Measurements from ENCODE around the gene TNS3. TPM values are rescaled to one million over a fixed set of nuclear protein-coding genes. Genes with fewer than 3 reads are reported as not detected.
"Not testable (repeated sequence)": the region's sequence is repeated elsewhere in the genome, so short reads cannot be mapped to it uniquely, and the experiment has no call there.

TNS3 gene
- total and polyA plus RNA-seq, 2 donors (not counting 1 experiment from before 2014, with no cell fraction given): 11.4 to 77.5 TPM

DNA sequence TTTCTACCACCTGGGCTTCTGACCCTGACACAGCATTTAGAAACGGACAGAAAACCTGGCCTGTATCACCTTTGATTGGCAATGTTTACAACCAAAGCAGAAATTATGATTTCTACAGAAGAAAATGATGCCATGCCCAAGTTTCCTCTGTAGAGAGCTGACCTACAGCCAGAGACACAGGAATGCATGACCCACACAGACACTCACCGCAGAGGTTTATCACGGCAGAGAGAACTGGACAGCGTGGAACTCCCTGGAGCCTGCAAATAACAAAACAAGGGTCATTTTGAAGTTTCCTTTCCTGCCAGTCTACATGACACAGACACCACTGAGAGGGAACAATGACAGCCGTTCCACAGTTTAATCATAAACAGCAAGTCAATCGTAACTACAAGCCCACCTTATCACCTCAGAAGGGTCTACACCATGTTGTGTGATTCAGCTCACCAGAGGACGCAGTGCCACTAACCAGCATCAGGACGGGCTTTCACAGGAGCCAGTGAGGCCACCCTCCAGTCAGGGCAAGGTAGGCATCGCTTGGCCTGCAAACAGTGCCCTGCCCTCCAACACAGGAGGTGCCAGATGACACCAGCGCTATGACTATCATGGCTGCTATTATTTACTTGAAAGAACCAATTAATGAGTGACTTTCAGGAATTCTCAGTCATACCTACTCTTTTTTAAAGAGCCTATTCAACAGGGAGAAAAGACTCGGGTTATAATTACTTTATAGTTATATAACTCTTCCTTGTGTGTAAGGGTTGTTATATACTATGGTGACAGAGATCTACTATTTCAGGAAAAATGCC is 139.9 kb downstream of the TNS3 start:
- Histone ChIP-seq H3K27me3 (replicated peaks in 1 of 4; ENCODE audit: control extremely low read depth in 1 of 4, control insufficient read depth in 3 of 4, insufficient read depth in 4 of 4, low read length in 3 of 4) (no peaks in the 10 kb centered on the region), H3K79me2 (ENCODE audit: control insufficient read depth, insufficient read depth, low read length) (peaks cover 2% of the 10 kb centered on the region), H3K9me3 (ENCODE audit: control extremely low read depth in 1 of 3, control insufficient read depth in 2 of 3, insufficient read depth in 1 of 3, low read length in 2 of 3) (no peaks in the 10 kb centered on the region), H3K36me3 (replicated peaks in 1 of 2; ENCODE audit: control extremely low read depth in 1 of 2, control insufficient read depth in 1 of 2, extremely low read depth in 1 of 2, insufficient read depth in 2 of 2, low read length in 1 of 2) (peaks cover 0 to 22% of the 10 kb centered on the region in 2 experiments), H3K4me1 (ENCODE audit: control insufficient read depth in 2 of 2, insufficient read depth in 2 of 2, low read length in 2 of 2) (peaks cover 0 to 5% of the 10 kb centered on the region in 2 donors), H3K9ac (ENCODE audit: low read length) (no peak overlapping the region), H2AFZ (ENCODE audit: insufficient read depth, low read depth, low read length, poor library complexity, severe bottlenecking) (no peak overlapping the region), H3K4me2 (replicated peaks; ENCODE audit: low read depth, low read length, poor library complexity, severe bottlenecking) (no peak overlapping the region), H3K27ac (ENCODE audit: low read length in 2 of 2) (no peak overlapping the region), H3K4me3 (ENCODE audit: control extremely low read depth in 1 of 5, extremely low read depth in 1 of 5, insufficient read depth in 1 of 5, low read depth in 2 of 5, low read length in 4 of 5) (no peak overlapping the region), H4K20me1 (ENCODE audit: control insufficient read depth, insufficient read depth, low read length, poor library complexity, severe bottlenecking) (no peaks in the 10 kb centered on the region)
- ChIA-PET CTCF (interaction anchor here (0.7 to 5.5 kb wide), 2 partner anchors 11 to 377 kb away, joined by 4 to 43 read pairs; no protein-coding TSS in a partner anchor), POLR2A (no interaction called here)
- ATAC-seq (ENCODE audit: low read depth) (no peak), DNase-seq (no peak)
- intact Hi-C loops (cut with micrococcal nuclease): no loop called here
- no peak for TF ChIP-seq EZH2 (IDR thresholded peaks at IDR 0.05; ENCODE audit: borderline replicate concordance, insufficient read depth, low read depth, low read length, poor library complexity, severe bottlenecking)
- TF ChIP-seq, protein P1, sequence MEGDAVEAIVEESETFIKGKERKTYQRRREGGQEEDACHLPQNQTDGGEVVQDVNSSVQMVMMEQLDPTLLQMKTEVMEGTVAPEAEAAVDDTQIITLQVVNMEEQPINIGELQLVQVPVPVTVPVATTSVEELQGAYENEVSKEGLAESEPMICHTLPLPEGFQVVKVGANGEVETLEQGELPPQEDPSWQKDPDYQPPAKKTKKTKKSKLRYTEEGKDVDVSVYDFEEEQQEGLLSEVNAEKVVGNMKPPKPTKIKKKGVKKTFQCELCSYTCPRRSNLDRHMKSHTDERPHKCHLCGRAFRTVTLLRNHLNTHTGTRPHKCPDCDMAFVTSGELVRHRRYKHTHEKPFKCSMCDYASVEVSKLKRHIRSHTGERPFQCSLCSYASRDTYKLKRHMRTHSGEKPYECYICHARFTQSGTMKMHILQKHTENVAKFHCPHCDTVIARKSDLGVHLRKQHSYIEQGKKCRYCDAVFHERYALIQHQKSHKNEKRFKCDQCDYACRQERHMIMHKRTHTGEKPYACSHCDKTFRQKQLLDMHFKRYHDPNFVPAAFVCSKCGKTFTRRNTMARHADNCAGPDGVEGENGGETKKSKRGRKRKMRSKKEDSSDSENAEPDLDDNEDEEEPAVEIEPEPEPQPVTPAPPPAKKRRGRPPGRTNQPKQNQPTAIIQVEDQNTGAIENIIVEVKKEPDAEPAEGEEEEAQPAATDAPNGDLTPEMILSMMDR (IDR thresholded peaks at IDR 0.05): no peak
- peaks cover 14% of the 10 kb centered on the region for H3K4me1 Mint-ChIP-seq
- no peak overlapping the region for H3K27ac Mint-ChIP-seq
- 92% methylated on average over 8 of the region's 11 CpGs for WGBS (ENCODE audit: insufficient coverage)
- H3K4me3 Mint-ChIP-seq: no peak overlapping the region
- H3K9me3 Mint-ChIP-seq (ENCODE audit: insufficient read depth): no peaks in the 10 kb centered on the region
- no peaks in the 10 kb centered on the region for H3K27me3 Mint-ChIP-seq

DNA sequence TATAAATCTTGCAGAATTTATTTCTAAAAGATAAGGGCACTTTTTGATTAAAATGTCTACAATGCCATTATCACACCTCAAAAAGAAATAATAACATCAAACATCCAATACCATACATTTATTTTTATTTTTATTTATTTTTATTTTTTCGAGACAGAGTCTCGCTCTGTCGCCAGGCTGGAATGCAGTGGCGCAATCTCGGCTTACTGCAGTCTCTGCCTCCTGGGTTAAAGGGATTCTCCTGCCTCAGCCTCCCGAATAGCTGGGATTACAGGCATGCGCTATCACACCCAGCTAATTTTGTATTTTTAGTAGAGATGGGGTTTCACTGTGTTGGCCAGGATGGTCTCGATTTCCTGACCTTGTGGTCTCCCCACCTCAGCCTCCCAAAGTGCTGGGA is 140.9 kb downstream of the TNS3 start:
- CTCF ChIA-PET: interaction anchor here (0.8 kb wide), 1 partner anchor 63 kb away, joined by 3 read pairs; no protein-coding TSS in a partner anchor
- H3K4me3 Mint-ChIP-seq; H4K20me1 ChIP-seq (ENCODE audit: control insufficient read depth, insufficient read depth, low read length, poor library complexity, severe bottlenecking); H3K27me3 Mint-ChIP-seq; H3K9me3 ChIP-seq (ENCODE audit: control extremely low read depth in 1 of 3, control insufficient read depth in 2 of 3, insufficient read depth in 1 of 3, low read length in 2 of 3); H3K79me2 ChIP-seq (ENCODE audit: control insufficient read depth, insufficient read depth, low read length); H3K4me2 ChIP-seq (replicated peaks; ENCODE audit: low read depth, low read length, poor library complexity, severe bottlenecking); H3K9ac ChIP-seq (ENCODE audit: low read length); H3K4me3 ChIP-seq (ENCODE audit: control extremely low read depth in 1 of 5, extremely low read depth in 1 of 5, insufficient read depth in 1 of 5, low read depth in 2 of 5, low read length in 4 of 5); H3K27ac Mint-ChIP-seq; H3K27me3 ChIP-seq (replicated peaks in 1 of 4; ENCODE audit: control extremely low read depth in 1 of 4, control insufficient read depth in 3 of 4, insufficient read depth in 4 of 4, low read length in 3 of 4); H2AFZ ChIP-seq (ENCODE audit: insufficient read depth, low read depth, low read length, poor library complexity, severe bottlenecking); H3K27ac ChIP-seq (ENCODE audit: low read length in 2 of 2); DNase-seq; intact Hi-C loops (cut with micrococcal nuclease); ATAC-seq (ENCODE audit: low read depth); H3K4me1 ChIP-seq (ENCODE audit: control insufficient read depth in 2 of 2, insufficient read depth in 2 of 2, low read length in 2 of 2); POLR2A ChIA-PET; H3K9me3 Mint-ChIP-seq (ENCODE audit: insufficient read depth): not testable (repeated sequence)
- WGBS (ENCODE audit: insufficient coverage): 100% methylated on average over 5 of the region's 8 CpGs
- H3K36me3 ChIP-seq (replicated peaks in 1 of 2; ENCODE audit: control extremely low read depth in 1 of 2, control insufficient read depth in 1 of 2, extremely low read depth in 1 of 2, insufficient read depth in 2 of 2, low read length in 1 of 2): peaks cover 0 to 24% of the 10 kb centered on the region in 2 experiments
- peaks cover 11% of the 10 kb centered on the region for H3K4me1 Mint-ChIP-seq

Data from B cell (primary cell).